ENCODE data around the gene HECTD1. TPM values are rescaled to one million over a fixed set of nuclear protein-coding genes. Genes with fewer than 3 reads are reported as not detected.

Gene HECTD1
- total RNA-seq, 4 donors from 2014 or later: 183 to 293 (median 208) TPM

GRCh38 chr14:31124197-31124596 lies 83.4 kb downstream of the HECTD1 start:
- H3K36me3 ChIP-seq: peaks cover 0 to 99% (median 0%) of the 10 kb centered on the region in 3 donors
- no peaks in the 10 kb centered on the region for H3K9me3 ChIP-seq
- TF ChIP-seq CTCF (IDR thresholded peaks at IDR 0.05) (no peak), POLR2A (IDR thresholded peaks at IDR 0.05) (no peak)
- DNase-seq: no peak
- no peak overlapping the region for H3K4me3 ChIP-seq
- no peak overlapping the region for H3K27ac ChIP-seq
- no peaks in the 10 kb centered on the region for H3K27me3 ChIP-seq
- H3K4me1 ChIP-seq: no peaks in the 10 kb centered on the region

- no peaks in the 10 kb centered on the region for H3K27me3 ChIP-seq
- peaks cover 0 to 99% (median 2%) of the 10 kb centered on the region in 3 donors for H3K36me3 ChIP-seq
- H3K9me3 ChIP-seq: no peaks in the 10 kb centered on the region
- H3K27ac ChIP-seq: no peak overlapping the region
- H3K4me3 ChIP-seq: no peak overlapping the region
- H3K4me1 ChIP-seq: no peaks in the 10 kb centered on the region
- no peak for TF ChIP-seq CTCF (IDR thresholded peaks at IDR 0.05)
- TF ChIP-seq POLR2A (IDR thresholded peaks at IDR 0.05): no peak
- no peak for DNase-seq
These were observed 84.7 kb downstream of the HECTD1 start for GRCh38 chr14:31122921-31123320.

- no peak overlapping the region for H3K27ac ChIP-seq
- TF ChIP-seq CTCF (IDR thresholded peaks at IDR 0.05) (no peak), POLR2A (IDR thresholded peaks at IDR 0.05) (no peak)
- no peak overlapping the region for H3K4me3 ChIP-seq
- no peak for DNase-seq
- H3K36me3 ChIP-seq: peaks cover 0 to 99% (median 2%) of the 10 kb centered on the region in 3 donors
- H3K4me1 ChIP-seq: no peaks in the 10 kb centered on the region
- H3K27me3 ChIP-seq: no peaks in the 10 kb centered on the region
- no peaks in the 10 kb centered on the region for H3K9me3 ChIP-seq
These were observed 85.4 kb downstream of the HECTD1 start for GRCh38 chr14:31122098-31122611.

- no peaks in the 10 kb centered on the region for H3K4me1 ChIP-seq
- peaks cover 0 to 99% (median 2%) of the 10 kb centered on the region in 3 donors for H3K36me3 ChIP-seq
These were observed 88.7 kb downstream of the HECTD1 start for GRCh38 chr14:31118892-31119291.

GRCh38 chr14:31113794-31114193 lies 93.8 kb downstream of the HECTD1 start:
- no peak overlapping the region for H3K27ac ChIP-seq
- DNase-seq: no peak
- H3K4me3 ChIP-seq: no peak overlapping the region
- peaks cover 0 to 100% (median 0%) of the 10 kb centered on the region in 3 donors for H3K36me3 ChIP-seq
- H3K9me3 ChIP-seq: no peaks in the 10 kb centered on the region
- no peaks in the 10 kb centered on the region for H3K4me1 ChIP-seq
- no peaks in the 10 kb centered on the region for H3K27me3 ChIP-seq
- TF ChIP-seq CTCF (IDR thresholded peaks at IDR 0.05) (no peak), POLR2A (IDR thresholded peaks at IDR 0.05) (no peak)

More at GRCh38 chr14:31118892-31119291, 88.7 kb downstream of the HECTD1 start:
- no peaks in the 10 kb centered on the region for H3K9me3 ChIP-seq
- H3K27me3 ChIP-seq: no peaks in the 10 kb centered on the region
- no peak for TF ChIP-seq POLR2A (IDR thresholded peaks at IDR 0.05)
- TF ChIP-seq CTCF (IDR thresholded peaks at IDR 0.05): no peak
- DNase-seq: no peak
- H3K27ac ChIP-seq: no peak overlapping the region
- no peak overlapping the region for H3K4me3 ChIP-seq

- no peaks in the 10 kb centered on the region for H3K9me3 ChIP-seq
- TF ChIP-seq POLR2A (IDR thresholded peaks at IDR 0.05): no peak
- no peak for TF ChIP-seq CTCF (IDR thresholded peaks at IDR 0.05)
- peaks cover 0 to 100% (median 0%) of the 10 kb centered on the region in 3 donors for H3K36me3 ChIP-seq
- no peaks in the 10 kb centered on the region for H3K4me1 ChIP-seq
- no peaks in the 10 kb centered on the region for H3K27me3 ChIP-seq
- H3K27ac ChIP-seq: no peak overlapping the region
- H3K4me3 ChIP-seq: no peak overlapping the region
- no peak for DNase-seq
These were observed 96.7 kb downstream of the HECTD1 start for GRCh38 chr14:31110872-31111271.

Measured in Peyer's patch (tissue), 4 donors.